Activated gamma-delta T cell treated with Interleukin-2 at 50 U/mL for 16 hours (primary cell): ENCODE results near the gene ZDHHC14.

ENCODE experiments used
- DNase-seq: peaks from one replicate; pipeline ENCODE4 v3.0.0-alpha.2; 2020

The ZDHHC14 gene

DNA sequence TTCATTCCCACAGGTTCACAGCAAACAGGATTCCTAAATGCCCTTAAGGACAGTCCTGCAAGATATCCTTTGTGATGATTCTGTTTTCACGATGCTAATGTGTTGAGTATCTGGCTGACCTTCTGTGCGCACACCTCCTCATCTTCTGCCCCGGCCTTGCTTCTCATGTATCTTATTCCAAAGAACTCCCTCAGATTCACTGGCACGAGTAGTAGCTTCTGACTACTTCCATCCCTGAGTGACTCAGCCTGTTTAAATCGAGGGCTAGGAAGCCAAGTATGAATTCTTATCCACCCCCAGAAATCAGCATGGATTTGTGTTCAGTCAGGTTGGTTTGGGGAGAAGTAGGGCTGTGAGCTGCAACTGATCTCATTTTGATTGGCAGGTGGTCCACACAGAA is 251.8 kb downstream of the ZDHHC14 start:
- no peak for DNase-seq

- no peak for DNase-seq
Observed at GRCh38 chr6:157634546-157634945, 253.6 kb downstream of the ZDHHC14 start.

GRCh38 chr6:157635388-157636244 is 254.6 kb downstream of the ZDHHC14 start:
- DNase-seq = no peak

DNA sequence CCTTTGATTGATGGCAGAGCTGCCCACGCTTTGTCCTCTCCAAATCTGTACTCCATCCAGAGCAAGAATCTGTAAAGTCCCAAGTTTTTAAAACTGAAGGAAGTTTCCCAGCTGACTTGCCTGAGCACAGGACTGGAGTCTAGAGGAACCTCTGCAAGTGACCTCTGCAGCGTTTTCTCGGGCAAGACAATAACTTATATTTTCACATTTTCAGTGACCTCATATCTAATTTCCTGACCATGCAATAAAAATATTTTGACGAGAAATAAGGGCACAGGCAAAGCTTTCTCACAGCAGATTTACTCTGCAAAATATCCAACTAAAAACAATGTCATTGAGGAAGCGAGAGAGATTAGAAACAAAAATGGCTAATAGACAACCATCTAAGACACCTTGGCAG is 256.5 kb downstream of the ZDHHC14 start:
- no peak for DNase-seq

DNA sequence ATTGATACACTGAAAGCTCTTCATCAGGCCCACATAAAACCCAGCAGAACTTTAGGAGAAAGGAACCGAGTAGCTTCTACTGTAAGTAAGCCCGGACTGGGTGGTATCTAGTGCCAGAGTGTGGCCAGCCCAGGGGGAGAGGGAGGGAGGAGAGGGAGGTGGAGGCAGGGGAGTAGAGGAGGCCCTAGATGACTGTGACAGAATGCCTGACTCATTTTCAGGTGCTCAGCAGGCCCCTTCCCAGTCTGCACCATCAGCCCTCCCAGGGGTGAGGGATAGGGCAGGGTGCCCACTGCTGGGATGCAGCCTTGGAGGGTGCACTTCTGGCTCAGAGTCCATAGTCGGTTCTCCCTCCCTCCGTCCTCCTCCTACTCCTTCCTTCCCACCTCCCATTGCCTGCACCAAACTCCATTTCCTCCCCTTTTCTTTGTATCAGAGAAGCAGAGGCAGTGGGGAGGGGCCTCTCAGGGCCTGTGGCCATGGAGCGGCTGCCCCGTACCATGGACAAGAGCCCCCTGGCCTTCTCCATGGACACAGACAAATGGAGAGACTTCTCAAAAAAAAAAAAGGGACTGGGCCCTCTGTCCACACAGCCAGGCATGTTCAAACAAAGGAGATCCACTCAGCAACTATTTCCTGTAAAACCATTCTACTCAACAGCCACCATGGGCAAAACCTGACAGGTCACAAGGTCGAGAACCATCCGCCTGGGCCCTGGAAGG is 257.1 kb downstream of the ZDHHC14 start:
- DNase-seq = no peak

DNA sequence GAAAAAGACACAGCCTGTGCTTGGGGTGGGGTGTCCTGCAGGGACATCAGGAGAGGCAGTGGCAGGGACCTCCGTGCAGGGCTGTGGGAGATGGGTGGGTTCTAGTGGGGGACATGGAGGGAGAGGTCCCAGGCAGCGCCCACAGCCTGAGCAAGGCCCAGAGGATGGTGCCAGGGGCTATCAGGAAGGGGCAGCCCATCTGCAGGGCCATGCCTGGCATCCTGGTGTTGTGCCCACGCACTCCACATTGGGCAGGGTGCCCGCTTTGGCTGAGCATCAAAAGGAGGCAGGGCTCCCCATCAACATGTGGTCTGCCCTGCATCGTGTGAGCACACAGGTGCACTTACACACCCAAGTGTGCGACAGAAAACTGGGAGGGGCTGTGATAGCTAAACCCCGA is 257.8 kb downstream of the ZDHHC14 start:
- no peak for DNase-seq

- DNase-seq = no peak
Observed at GRCh38 chr6:157640746-157641451, 259.9 kb downstream of the ZDHHC14 start.

- no peak for DNase-seq
Observed at GRCh38 chr6:157641837-157642236, 260.8 kb downstream of the ZDHHC14 start.

DNA sequence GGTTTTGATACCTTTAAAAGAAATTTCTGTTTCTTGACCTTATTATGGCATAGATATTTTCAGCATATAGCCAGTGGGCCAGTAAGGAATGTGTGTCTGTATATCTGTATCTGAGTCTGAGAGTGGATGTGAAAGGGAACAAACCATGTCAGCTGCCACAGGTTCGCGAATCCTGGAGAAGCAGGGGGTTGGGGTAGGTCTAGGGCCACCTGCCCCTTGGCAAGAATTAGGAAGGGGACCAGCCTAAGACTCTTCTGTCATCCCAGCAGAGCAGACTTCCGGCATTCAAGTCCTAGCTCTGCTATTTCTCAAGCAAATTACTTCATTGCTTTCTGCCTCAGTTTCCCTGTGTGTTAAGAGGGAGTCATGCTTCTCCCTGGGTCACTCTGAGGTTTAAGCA is 261.7 kb downstream of the ZDHHC14 start:
- DNase-seq = no peak

GRCh38 chr6:157644043-157644810 is 263.2 kb downstream of the ZDHHC14 start:
- DNase-seq = no peak

GRCh38 chr6:157645201-157645795 is 264.3 kb downstream of the ZDHHC14 start:
- DNase-seq = no peak

DNA sequence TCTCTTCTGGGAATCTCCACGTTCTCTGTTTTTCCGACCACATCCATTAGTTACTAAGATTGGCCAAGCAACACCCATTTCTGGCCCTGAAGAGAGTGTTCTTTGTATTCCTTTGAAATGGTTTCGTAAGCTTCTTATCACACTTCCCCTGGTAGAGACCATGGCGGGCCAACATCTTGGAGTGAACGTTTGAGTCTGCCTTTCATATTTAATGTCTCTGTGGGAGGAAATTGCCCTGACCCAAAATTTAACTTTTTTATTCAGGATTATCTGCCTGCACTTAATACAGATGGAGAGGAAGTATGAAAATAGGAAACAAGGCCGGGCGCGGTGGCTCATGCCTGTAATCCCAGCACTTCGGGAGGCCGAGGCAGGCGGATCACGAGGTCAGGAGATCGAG is 265.0 kb downstream of the ZDHHC14 start:
- no peak for DNase-seq

DNA sequence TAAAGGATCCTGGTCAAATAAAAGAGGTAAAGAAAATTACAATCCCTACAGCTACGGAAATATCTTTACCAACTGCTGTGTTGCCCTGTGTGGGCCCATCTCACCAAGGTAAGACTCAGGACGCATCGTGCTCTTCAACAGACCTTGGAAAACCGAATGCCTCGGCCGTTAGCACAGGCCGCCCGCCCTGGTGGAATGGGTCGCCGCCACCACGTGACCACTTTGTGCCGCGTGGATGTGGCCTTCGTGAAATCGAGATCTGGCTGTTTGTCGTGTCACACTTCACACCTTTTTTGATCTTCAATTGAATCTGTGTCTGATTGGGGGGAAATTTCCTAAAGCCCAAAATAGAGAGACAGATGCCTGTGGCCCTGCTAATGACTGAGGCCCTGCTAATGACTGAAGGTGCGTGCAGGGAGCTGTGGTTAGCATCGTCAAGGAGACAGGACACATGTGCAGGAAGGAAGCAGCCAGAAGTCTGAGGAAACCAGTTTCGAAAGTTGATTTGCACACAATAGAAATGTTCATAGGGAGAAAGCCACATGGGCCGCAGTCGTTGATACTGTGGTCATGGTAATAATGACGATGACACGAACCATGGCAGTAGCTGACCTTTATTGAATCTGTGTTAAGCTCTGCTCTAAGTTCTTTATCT is 266.4 kb downstream of the ZDHHC14 start:
- DNase-seq = no peak

- no peak for DNase-seq
Observed at GRCh38 chr6:157648561-157648960, 267.6 kb downstream of the ZDHHC14 start.

GRCh38 chr6:157649311-157650260 is 268.6 kb downstream of the ZDHHC14 start:
- no peak for DNase-seq

DNA sequence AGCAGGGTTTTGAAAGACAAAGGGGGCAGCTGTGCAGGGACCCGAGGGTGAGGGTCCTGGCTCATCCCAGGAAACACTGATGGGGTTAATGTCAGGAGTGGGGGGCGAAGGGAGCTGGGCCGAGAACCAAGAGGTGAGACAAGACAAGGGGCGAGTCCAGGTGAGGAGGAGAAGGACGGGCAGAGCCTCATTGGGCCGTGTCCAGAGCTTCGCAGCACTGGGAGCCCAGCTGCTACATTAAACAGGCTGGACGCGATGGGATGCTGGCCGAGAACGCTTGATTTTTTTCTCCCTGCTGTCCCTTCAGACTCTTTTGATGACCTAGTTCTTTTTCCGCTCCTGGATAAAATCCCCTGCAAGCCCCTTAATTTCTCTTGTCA is 269.3 kb downstream of the ZDHHC14 start:
- DNase-seq = no peak

GRCh38 chr6:157650801-157651200 is 269.8 kb downstream of the ZDHHC14 start:
- DNase-seq = no peak

- DNase-seq = no peak
Observed at GRCh38 chr6:157651731-157652490, 270.9 kb downstream of the ZDHHC14 start.

GRCh38 chr6:157652601-157653363 is 271.8 kb downstream of the ZDHHC14 start:
- DNase-seq = no peak
